HAP-1 (cell line): ENCODE results near the gene NDUFA11.
"Not testable (repeated sequence)": the region's sequence is repeated elsewhere in the genome, so short reads cannot be mapped to it uniquely, and the experiment has no call there.

Experiments
- DNase-seq, 2 experiments: peaks; one replicate each; pipeline ENCODE4 v3.0.0-alpha.2; 2016 to 2020; ENCODE audit warnings: low spot score in 2 of 2
- H3K27me3 ChIP-seq: fragments of 250-450 bp; sonication (Bioruptor Pico); 2 replicates; pipeline ENCODE4 v1.5.1; 2020; ENCODE audit warnings: low read depth, mild to moderate bottlenecking, moderate library complexity
- H3K36me3 ChIP-seq: fragments of 250-450 bp; sonication (Bioruptor Pico); replicated peaks from 2 replicates; pipeline ENCODE4 v1.5.1; 2020; ENCODE audit warnings: mild to moderate bottlenecking
- H3K4me1 ChIP-seq: fragments of 250-450 bp; sonication (Bioruptor Pico); 2 replicates; pipeline ENCODE4 v1.5.1; 2020; ENCODE audit warnings: mild to moderate bottlenecking
- H3K4me3 ChIP-seq: fragments of 250-450 bp; sonication (Bioruptor Pico); 2 replicates; pipeline ENCODE4 v1.5.1; 2020; ENCODE audit warnings: mild to moderate bottlenecking, moderate library complexity
- H3K9me3 ChIP-seq: fragments of 250-450 bp; sonication (Bioruptor Pico); 2 replicates; pipeline ENCODE4 v1.5.1; 2020; ENCODE audit warnings: mild to moderate bottlenecking, moderate library complexity
- in situ Hi-C: fragments of 300-500 bp; cut with MboI; formaldehyde crosslinking; loops from 3 replicates; pipeline ENCODE4 v1.14.3; 2020; ENCODE audit warnings: low sequenced_read_pairs, inconsistent platforms, mixed read lengths

The NDUFA11 gene

GRCh38 chr19:5863030-5863665 lies 40.4 kb downstream of the NDUFA11 start:
- Histone ChIP-seq H3K4me3 (no peak overlapping the region), H3K4me1 (no peaks in the 10 kb centered on the region), H3K9me3 (no peaks in the 10 kb centered on the region), H3K36me3 (no peaks in the 10 kb centered on the region), H3K27me3 (no peaks in the 10 kb centered on the region)
- in situ Hi-C loops: no loop called here
- no peak for DNase-seq

- DNase-seq: no peak
- in situ Hi-C loops: no loop called here
Measured at GRCh38 chr19:5857203-5858081, 46.1 kb downstream of the NDUFA11 start.

GRCh38 chr19:5855151-5855550 lies 48.4 kb downstream of the NDUFA11 start:
- H3K9me3 ChIP-seq, H3K4me3 ChIP-seq, in situ Hi-C loops, H3K36me3 ChIP-seq, H3K4me1 ChIP-seq, H3K27me3 ChIP-seq, DNase-seq: not testable (repeated sequence)

More at GRCh38 chr19:5857203-5858081, 46.1 kb downstream of the NDUFA11 start:
- 0 out of 2 replicates have a peak, but pooled peaks cover 4% of the 10 kb centered on the region for H3K27me3 ChIP-seq
- no peaks in the 10 kb centered on the region for H3K36me3 ChIP-seq
- H3K9me3 ChIP-seq: no peaks in the 10 kb centered on the region
- H3K4me1 ChIP-seq: no peaks in the 10 kb centered on the region
- H3K4me3 ChIP-seq: no peak overlapping the region

GRCh38 chr19:5854121-5854520 lies 49.5 kb downstream of the NDUFA11 start:
- DNase-seq, H3K27me3 ChIP-seq, H3K4me3 ChIP-seq, H3K36me3 ChIP-seq, H3K9me3 ChIP-seq, H3K4me1 ChIP-seq, in situ Hi-C loops: not testable (repeated sequence)

GRCh38 chr19:5851302-5851701 lies 52.3 kb downstream of the NDUFA11 start, which contains the start of gene FUT3:
FUT3 (minus strand) TSS chr19:5851449.
- H3K4me3 ChIP-seq: no peak within 1 kb of the TSS
- H3K27me3 ChIP-seq: 0 out of 2 replicates have a peak, but pooled peaks cover 4% of the 10 kb centered on the region
- H3K36me3 ChIP-seq: no peaks in the 10 kb centered on the region
- no peaks in the 10 kb centered on the region for H3K9me3 ChIP-seq
- no peaks in the 10 kb centered on the region for H3K4me1 ChIP-seq
- in situ Hi-C loops: no loop called here
- DNase-seq: no peak

- Histone ChIP-seq H3K36me3 (no peaks in the 10 kb centered on the region), H3K4me3 (no peak overlapping the region), H3K27me3 (0 out of 2 replicates have a peak, but pooled peaks cover 4% of the 10 kb centered on the region), H3K4me1 (no peaks in the 10 kb centered on the region), H3K9me3 (no peaks in the 10 kb centered on the region)
- in situ Hi-C loops: no loop called here
- DNase-seq: no peak
Measured at GRCh38 chr19:5850743-5851293, 52.8 kb downstream of the NDUFA11 start.

GRCh38 chr19:5850189-5850588 lies 53.4 kb downstream of the NDUFA11 start:
- Histone ChIP-seq H3K4me3 (no peak overlapping the region), H3K4me1 (no peaks in the 10 kb centered on the region), H3K36me3 (no peaks in the 10 kb centered on the region), H3K27me3 (0 out of 2 replicates have a peak, but pooled peaks cover 4% of the 10 kb centered on the region), H3K9me3 (no peaks in the 10 kb centered on the region)
- in situ Hi-C loops: no loop called here
- DNase-seq: no peak

- H3K9me3 ChIP-seq, H3K27me3 ChIP-seq, H3K4me1 ChIP-seq, DNase-seq, H3K36me3 ChIP-seq, H3K4me3 ChIP-seq, in situ Hi-C loops: not testable (repeated sequence)
Measured at GRCh38 chr19:5848621-5849020, 55.0 kb downstream of the NDUFA11 start.

GRCh38 chr19:5847846-5848245 lies 55.7 kb downstream of the NDUFA11 start:
- H3K36me3 ChIP-seq, H3K4me1 ChIP-seq, in situ Hi-C loops, H3K27me3 ChIP-seq, DNase-seq, H3K9me3 ChIP-seq, H3K4me3 ChIP-seq: not testable (repeated sequence)
